Prostate gland (tissue), 2 donors: ENCODE results near the gene RGMB.

Experiments
- POLR2A ChIP-seq: fragments of 450-650 bp; IDR thresholded peaks from one replicate; pipeline ENCODE4 v1.6.1; 2016; ENCODE audit warnings: antibody characterized with exemption, mild to moderate bottlenecking
- TF ChIP-seq, protein P1 (sequence below), 4 experiments: fragments of 200-600 bp in 2 of 4; fragments of 450-650 bp in 2 of 4; sonication (generic) in 2 of 4; IDR thresholded peaks; 1 replicate in 3 of 4; 2 replicates in 1 of 4; pipeline ENCODE4 v1.5.1; 2016 to 2019; ENCODE audit warnings: antibody characterized with exemption in 4 of 4, mild to moderate bottlenecking in 2 of 4, moderate library complexity in 2 of 4

DNA sequence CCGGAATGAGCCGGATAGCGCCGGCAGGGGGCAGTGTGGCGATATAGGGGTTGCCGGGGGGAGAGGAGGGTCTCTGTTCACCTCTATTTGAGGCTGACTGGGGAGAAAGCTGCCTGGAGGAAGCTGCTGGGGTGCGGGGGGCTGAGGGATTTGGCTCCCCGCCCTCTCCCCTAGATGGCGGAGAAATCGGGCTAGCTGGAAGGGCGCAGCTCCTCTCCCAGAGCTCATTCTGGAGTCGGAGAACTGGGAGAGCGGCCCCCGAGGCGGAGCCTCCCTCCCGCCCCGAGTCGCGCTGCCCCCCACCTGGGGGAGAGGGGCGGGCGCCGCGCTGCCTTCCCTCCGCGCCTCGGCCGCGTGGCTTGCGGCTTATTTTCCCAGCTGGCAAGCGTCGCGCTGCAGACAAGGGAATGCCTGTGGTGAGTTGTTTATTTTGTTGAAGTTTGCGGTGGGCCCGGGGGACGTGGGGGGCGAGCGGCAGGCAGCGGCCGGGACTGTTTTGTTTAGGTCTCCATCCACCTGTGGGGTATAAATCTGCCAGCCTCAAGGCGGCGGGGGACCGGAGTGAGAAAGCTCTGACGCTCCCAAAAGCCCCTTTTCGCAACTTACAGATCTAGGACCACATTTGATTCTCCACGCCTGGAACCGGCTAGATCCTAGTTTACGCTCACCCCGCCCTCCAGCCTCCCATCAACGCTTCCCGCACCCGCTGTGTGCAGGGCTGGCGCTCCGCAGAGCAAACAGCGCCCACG is 4.1 kb upstream of the RGMB start:
- TF ChIP-seq, protein P1, sequence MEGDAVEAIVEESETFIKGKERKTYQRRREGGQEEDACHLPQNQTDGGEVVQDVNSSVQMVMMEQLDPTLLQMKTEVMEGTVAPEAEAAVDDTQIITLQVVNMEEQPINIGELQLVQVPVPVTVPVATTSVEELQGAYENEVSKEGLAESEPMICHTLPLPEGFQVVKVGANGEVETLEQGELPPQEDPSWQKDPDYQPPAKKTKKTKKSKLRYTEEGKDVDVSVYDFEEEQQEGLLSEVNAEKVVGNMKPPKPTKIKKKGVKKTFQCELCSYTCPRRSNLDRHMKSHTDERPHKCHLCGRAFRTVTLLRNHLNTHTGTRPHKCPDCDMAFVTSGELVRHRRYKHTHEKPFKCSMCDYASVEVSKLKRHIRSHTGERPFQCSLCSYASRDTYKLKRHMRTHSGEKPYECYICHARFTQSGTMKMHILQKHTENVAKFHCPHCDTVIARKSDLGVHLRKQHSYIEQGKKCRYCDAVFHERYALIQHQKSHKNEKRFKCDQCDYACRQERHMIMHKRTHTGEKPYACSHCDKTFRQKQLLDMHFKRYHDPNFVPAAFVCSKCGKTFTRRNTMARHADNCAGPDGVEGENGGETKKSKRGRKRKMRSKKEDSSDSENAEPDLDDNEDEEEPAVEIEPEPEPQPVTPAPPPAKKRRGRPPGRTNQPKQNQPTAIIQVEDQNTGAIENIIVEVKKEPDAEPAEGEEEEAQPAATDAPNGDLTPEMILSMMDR (IDR thresholded peaks at IDR 0.05): peak in 2 of 4 experiments; percentile 7 to 74
- TF ChIP-seq POLR2A: no peak
